ENCODE measurements around the gene CD244. TPM values are rescaled to one million over a fixed set of nuclear protein-coding genes. Genes with fewer than 3 reads are reported as not detected.

Gene CD244
- total and polyA plus RNA-seq, 8 donors: 0.15 to 1.1 (median 0.43) TPM; not detected in 3

GRCh38 chr1:160819186-160819585 is 43.5 kb downstream of the CD244 start:
- intact Hi-C loops (cut with DNase I; ENCODE audit: low total_unique reads): no loop called here
- Histone ChIP-seq H3K4me1 (no peaks in the 10 kb centered on the region), H3K27me3 (no peaks in the 10 kb centered on the region), H3K9me3 (no peaks in the 10 kb centered on the region), H3K4me3 (no peak overlapping the region), H3K36me3 (no peaks in the 10 kb centered on the region), H3K27ac (no peak overlapping the region)
- TF ChIP-seq, protein P1, sequence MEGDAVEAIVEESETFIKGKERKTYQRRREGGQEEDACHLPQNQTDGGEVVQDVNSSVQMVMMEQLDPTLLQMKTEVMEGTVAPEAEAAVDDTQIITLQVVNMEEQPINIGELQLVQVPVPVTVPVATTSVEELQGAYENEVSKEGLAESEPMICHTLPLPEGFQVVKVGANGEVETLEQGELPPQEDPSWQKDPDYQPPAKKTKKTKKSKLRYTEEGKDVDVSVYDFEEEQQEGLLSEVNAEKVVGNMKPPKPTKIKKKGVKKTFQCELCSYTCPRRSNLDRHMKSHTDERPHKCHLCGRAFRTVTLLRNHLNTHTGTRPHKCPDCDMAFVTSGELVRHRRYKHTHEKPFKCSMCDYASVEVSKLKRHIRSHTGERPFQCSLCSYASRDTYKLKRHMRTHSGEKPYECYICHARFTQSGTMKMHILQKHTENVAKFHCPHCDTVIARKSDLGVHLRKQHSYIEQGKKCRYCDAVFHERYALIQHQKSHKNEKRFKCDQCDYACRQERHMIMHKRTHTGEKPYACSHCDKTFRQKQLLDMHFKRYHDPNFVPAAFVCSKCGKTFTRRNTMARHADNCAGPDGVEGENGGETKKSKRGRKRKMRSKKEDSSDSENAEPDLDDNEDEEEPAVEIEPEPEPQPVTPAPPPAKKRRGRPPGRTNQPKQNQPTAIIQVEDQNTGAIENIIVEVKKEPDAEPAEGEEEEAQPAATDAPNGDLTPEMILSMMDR (IDR thresholded peaks at IDR 0.05): no peak
- TF ChIP-seq EP300 (IDR thresholded peaks at IDR 0.05) (no peak), POLR2AphosphoS5 (IDR thresholded peaks at IDR 0.05) (no peak), POLR2A (IDR thresholded peaks at IDR 0.05) (no peak)
- 52 to 83% (median 73%) methylated on average over 3 of the region's 3 CpGs for WGBS, 5 donors
- no peak for DNase-seq

- Histone ChIP-seq H3K4me3 (no peak overlapping the region), H3K27ac (no peak overlapping the region), H3K4me1 (peaks cover 0 to 3% (median under 1%) of the 10 kb centered on the region in 4 donors), H3K27me3 (peaks cover 0 to 6% (median 0%) of the 10 kb centered on the region in 3 donors), H3K36me3 (no peaks in the 10 kb centered on the region), H3K9me3 (no peaks in the 10 kb centered on the region)
- 59 to 72% (median 67%) methylated on average over 9 of the region's 9 CpGs for WGBS, 5 donors
- intact Hi-C loops (cut with DNase I; ENCODE audit: low total_unique reads): no loop called here
- no peak for DNase-seq
- TF ChIP-seq, protein P1 (IDR thresholded peaks at IDR 0.05): no peak
- TF ChIP-seq POLR2AphosphoS5 (IDR thresholded peaks at IDR 0.05): no peak
- no peak for TF ChIP-seq EP300 (IDR thresholded peaks at IDR 0.05)
- no peak for TF ChIP-seq POLR2A (IDR thresholded peaks at IDR 0.05)
Observed at GRCh38 chr1:160818207-160818937, 44.3 kb downstream of the CD244 start.

GRCh38 chr1:160814856-160815255 is 47.8 kb downstream of the CD244 start:
- no peak for DNase-seq
- peaks cover 0 to 6% (median 0%) of the 10 kb centered on the region in 3 donors for H3K27me3 ChIP-seq
- no peaks in the 10 kb centered on the region for H3K36me3 ChIP-seq
- peaks cover 0 to 6% (median 4%) of the 10 kb centered on the region in 4 donors for H3K4me1 ChIP-seq
- H3K27ac ChIP-seq: no peak overlapping the region
- no peaks in the 10 kb centered on the region for H3K9me3 ChIP-seq
- TF ChIP-seq EP300 (IDR thresholded peaks at IDR 0.05) (no peak), POLR2A (IDR thresholded peaks at IDR 0.05) (no peak), POLR2AphosphoS5 (IDR thresholded peaks at IDR 0.05) (no peak)
- TF ChIP-seq, protein P1 (IDR thresholded peaks at IDR 0.05): no peak
- no peak overlapping the region for H3K4me3 ChIP-seq
- intact Hi-C loops (cut with DNase I; ENCODE audit: low total_unique reads): no loop called here
- 89 to 98% (median 97%) methylated on average over 8 of the region's 8 CpGs for WGBS, 5 donors

- Histone ChIP-seq H3K27me3 (peaks cover 0 to 6% (median 0%) of the 10 kb centered on the region in 3 donors), H3K36me3 (no peaks in the 10 kb centered on the region), H3K27ac (no peak overlapping the region), H3K4me3 (no peak overlapping the region), H3K9me3 (no peaks in the 10 kb centered on the region), H3K4me1 (peaks cover 0 to 6% (median 4%) of the 10 kb centered on the region in 4 donors)
- no peak for DNase-seq
- no peak for TF ChIP-seq POLR2A (IDR thresholded peaks at IDR 0.05)
- no peak for TF ChIP-seq EP300 (IDR thresholded peaks at IDR 0.05)
- TF ChIP-seq POLR2AphosphoS5 (IDR thresholded peaks at IDR 0.05): no peak
- TF ChIP-seq, protein P1 (IDR thresholded peaks at IDR 0.05): no peak
- WGBS, 5 donors: 78 to 92% (median 80%) methylated on average over 6 of the region's 6 CpGs
- intact Hi-C loops (cut with DNase I; ENCODE audit: low total_unique reads): no loop called here
Observed at GRCh38 chr1:160814316-160814715, 48.4 kb downstream of the CD244 start.

Measured in stomach (tissue), 9 donors.